Endothelial cell of umbilical vein (primary cell): ENCODE measurements around the gene UNC5C. TPM values are rescaled to one million over a fixed set of nuclear protein-coding genes. Genes with fewer than 3 reads are reported as not detected.

Experiments
- BruUV-seq: library from RNA; stranded (reverse); fragments of 400-500 nt; replicated peaks from 2 replicates; lab custom pipeline; 2021; lab: Mats Ljungman, UMichigan
- CTCF ChIA-PET: fragments of 300-600, 350-600 bp; sonication (Branson Sonifier 250); formaldehyde crosslinking; loops from one replicate; lab custom pipeline; 2021; ENCODE audit warnings: antibody characterized with exemption, inconsistent platforms; lab: Charles Lee
- POLR2A ChIA-PET: fragments of 300-600, 350-600 bp; sonication (Branson Sonifier 250); formaldehyde crosslinking; loops from one replicate; lab custom pipeline; 2021; ENCODE audit warnings: antibody characterized with exemption, inconsistent platforms; lab: Charles Lee
- DNase-seq: peaks from one replicate; pipeline ENCODE4 v3.0.0-alpha.2; 2011; ENCODE audit warnings: low read depth, low spot score
- FAIRE-seq: peaks from 2 replicates; lab custom pipeline; 2011; peaks lifted over from hg19 to GRCh38; lab: Jason Lieb, UNC
- H2AFZ ChIP-seq: 2 replicates; pipeline ENCODE4 v1.6.0; 2012; ENCODE audit warnings: low read depth, low read length, control low read depth, inconsistent platforms
- H3K27ac ChIP-seq: 2 replicates; pipeline ENCODE4 v1.5.1; 2011; ENCODE audit warnings: low read depth, mild to moderate bottlenecking, control low read depth, low read length, moderate library complexity; ENCODE audit not compliant: insufficient read depth
- H3K27me3 ChIP-seq, 2 experiments: 2 replicates each; pipeline versions ENCODE4 v1.6.0 to v1.6.1; 2011; ENCODE audit warnings: low read length in 2 of 2, mixed read lengths in 1 of 2; ENCODE audit not compliant: control insufficient read depth in 2 of 2, insufficient read depth in 2 of 2
- H3K36me3 ChIP-seq, 2 experiments: 2 replicates in 1 of 2; 3 replicates in 1 of 2; pipeline ENCODE4 v1.5.1; 2011; ENCODE audit warnings: low read length in 2 of 2, mild to moderate bottlenecking in 1 of 2, moderate library complexity in 1 of 2; ENCODE audit not compliant: control insufficient read depth in 2 of 2, insufficient read depth in 2 of 2; ENCODE audit errors: extremely low read depth in 1 of 2
- H3K4me1 ChIP-seq: 3 replicates; pipeline ENCODE4 v1.5.1; 2011; ENCODE audit warnings: mild to moderate bottlenecking, low read length; ENCODE audit not compliant: control insufficient read depth, insufficient read depth; ENCODE audit errors: extremely low read depth
- H3K4me2 ChIP-seq: 2 replicates; pipeline ENCODE4 v1.6.1; 2011; ENCODE audit warnings: low read length, control low read depth, mixed read lengths; ENCODE audit not compliant: insufficient read depth
- H3K4me3 ChIP-seq, 3 experiments: fragments of 200-600 bp in 1 of 3; sonication (generic), shearing (Covaris generic) in 1 of 3; replicated peaks in 1 of 3; 2 replicates each; pipeline ENCODE4 v1.5.1; 2011 to 2016; ENCODE audit warnings: control low read depth in 3 of 3, low read length in 3 of 3, mild to moderate bottlenecking in 2 of 3, inconsistent platforms in 1 of 3, low read depth in 1 of 3, moderate library complexity in 1 of 3; ENCODE audit not compliant: insufficient read depth in 1 of 3
- H3K79me2 ChIP-seq: 2 replicates; pipeline ENCODE4 v1.6.0; 2012; ENCODE audit warnings: low read length, inconsistent platforms; ENCODE audit not compliant: control insufficient read depth, insufficient read depth
- H3K9ac ChIP-seq: replicated peaks from 2 replicates; pipeline ENCODE3; 2011; ENCODE audit warnings: low read length, control low read depth; ENCODE audit not compliant: insufficient read depth; ENCODE audit errors: extremely low read depth
- H3K9me1 ChIP-seq: replicated peaks from 3 replicates; pipeline ENCODE4 v1.6.0; 2011; ENCODE audit warnings: mild to moderate bottlenecking, low read length; ENCODE audit not compliant: control insufficient read depth, insufficient read depth; ENCODE audit errors: extremely low read depth
- H3K9me3 ChIP-seq: replicated peaks from 2 replicates; pipeline ENCODE4 v1.5.1; 2012; ENCODE audit warnings: low read length, inconsistent platforms; ENCODE audit not compliant: control insufficient read depth, insufficient read depth
- H4K20me1 ChIP-seq: replicated peaks from 2 replicates; pipeline ENCODE3; 2011; ENCODE audit warnings: mild to moderate bottlenecking, low read length; ENCODE audit not compliant: control insufficient read depth, insufficient read depth; ENCODE audit errors: extremely low read depth
- FOS ChIP-seq: IDR thresholded peaks from 2 replicates; pipeline ENCODE4 v1.6.1; 2011; ENCODE audit warnings: mild to moderate bottlenecking, low read length, moderate library complexity, borderline replicate concordance; ENCODE audit not compliant: insufficient read depth
- GATA2 ChIP-seq: IDR thresholded peaks from 2 replicates; pipeline ENCODE4 v1.7.0; 2011; ENCODE audit warnings: low read depth, mild to moderate bottlenecking, moderate library complexity, mixed read lengths, low read length; ENCODE audit not compliant: insufficient read length, insufficient read depth
- JUN ChIP-seq: IDR thresholded peaks from 2 replicates; pipeline ENCODE4 v1.6.1; 2011; ENCODE audit warnings: borderline replicate concordance, low read depth; ENCODE audit not compliant: insufficient read length, insufficient read depth
- MYC ChIP-seq: IDR thresholded peaks from one replicate; pipeline ENCODE4 v1.6.1; 2011; ENCODE audit warnings: mild to moderate bottlenecking, low read depth, low read length
- POLR2A ChIP-seq: IDR thresholded peaks from 2 replicates; pipeline ENCODE4 v1.6.1; 2012; ENCODE audit warnings: low read depth, mild to moderate bottlenecking, control low read depth, low read length
- POLR2AphosphoS5 ChIP-seq: IDR thresholded peaks from 2 replicates; pipeline ENCODE4 v1.6.1; 2012; ENCODE audit warnings: low read depth, mild to moderate bottlenecking, control low read depth, low read length, moderate library complexity; ENCODE audit not compliant: insufficient read depth
- dilution Hi-C: fragments of 300-500 bp; cut with MboI; formaldehyde crosslinking; loops from one replicate; pipeline ENCODE4 v1.15.0; 2019; ENCODE audit warnings: low sequenced_read_pairs; ENCODE audit not compliant: extremely low pct_ligation_motif_present
- intact Hi-C: fragments of 100-400 bp; cut with micrococcal nuclease; formaldehyde crosslinking; loops from one replicate; pipeline ENCODE4 v1.10.0; 2022
- polyA plus RNA-seq, 4 experiments: library from polyadenylated mRNA; depleted of rRNA in 3 of 4; stranded (reverse) in 3 of 4; unstranded in 1 of 4; fragments of >200 nt; gene quantifications; 2 replicates each; pipeline versions ENCODE4 v1.2.1 to v1.2.3, GENCODE V29; 2011 to 2012; ENCODE audit warnings: missing spikeins in 1 of 4
- total RNA-seq: library from RNA; stranded (reverse); gene quantifications from 2 replicates; pipeline ENCODE4 v1.2.3, GENCODE V29; 2021
- TF ChIP-seq, protein P1 (sequence below), 2 donors: IDR thresholded peaks; 1 replicate in 1 of 2; 2 replicates in 1 of 2; pipeline ENCODE4 v1.5.1; 2011; ENCODE audit warnings: low read length in 2 of 2, mild to moderate bottlenecking in 2 of 2, moderate library complexity in 2 of 2, control low read depth in 1 of 2, inconsistent platforms in 1 of 2, low read depth in 1 of 2; ENCODE audit not compliant: insufficient read depth in 1 of 2; ENCODE audit errors: extremely low read depth in 1 of 2
- TF ChIP-seq, protein P2 (sequence below): IDR thresholded peaks from 2 replicates; pipeline ENCODE4 v1.6.1; 2011; ENCODE audit not compliant: insufficient read depth, insufficient read length

Gene UNC5C
- total and polyA plus RNA-seq, 2 donors (not counting 3 experiments of a cell fraction or from before 2014, with no cell fraction given), result 0.44 to 0.53 TPM

DNA sequence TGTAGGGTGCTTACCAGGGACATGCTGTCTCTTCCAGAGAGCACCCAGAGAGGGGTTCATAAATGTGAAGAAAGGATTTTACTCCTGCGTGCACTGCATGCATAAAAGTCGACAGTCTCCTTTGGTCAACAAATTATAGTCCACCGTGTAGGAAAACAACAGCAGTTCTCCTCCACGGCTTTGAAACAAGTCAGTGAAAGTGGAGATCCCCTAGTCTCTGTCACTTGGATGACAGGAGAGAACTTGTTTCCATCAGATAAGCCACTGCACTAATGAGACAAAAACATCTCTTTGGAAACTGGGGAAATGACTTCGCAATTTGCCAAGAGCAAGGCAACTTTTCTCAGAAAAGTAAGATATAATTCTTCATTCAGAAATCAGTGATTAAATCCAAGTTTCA lies 9.7 kb downstream of the UNC5C start:
- no peaks in the 10 kb centered on the region for H3K79me2 ChIP-seq
- no peaks in the 10 kb centered on the region for H4K20me1 ChIP-seq
- no peaks in the 10 kb centered on the region for H3K36me3 ChIP-seq
- CTCF ChIA-PET, result interaction anchor here (1.2 to 3.2 kb wide), 2 partner anchors 9 to 15 kb away, joined by 3 to 15 read pairs; partner anchors contain the start of gene UNC5C
- DNase-seq (no peak), FAIRE-seq (no peak)
- BruUV-seq, result no TSS peak
- no peak for TF ChIP-seq JUN
- TF ChIP-seq, protein P1, sequence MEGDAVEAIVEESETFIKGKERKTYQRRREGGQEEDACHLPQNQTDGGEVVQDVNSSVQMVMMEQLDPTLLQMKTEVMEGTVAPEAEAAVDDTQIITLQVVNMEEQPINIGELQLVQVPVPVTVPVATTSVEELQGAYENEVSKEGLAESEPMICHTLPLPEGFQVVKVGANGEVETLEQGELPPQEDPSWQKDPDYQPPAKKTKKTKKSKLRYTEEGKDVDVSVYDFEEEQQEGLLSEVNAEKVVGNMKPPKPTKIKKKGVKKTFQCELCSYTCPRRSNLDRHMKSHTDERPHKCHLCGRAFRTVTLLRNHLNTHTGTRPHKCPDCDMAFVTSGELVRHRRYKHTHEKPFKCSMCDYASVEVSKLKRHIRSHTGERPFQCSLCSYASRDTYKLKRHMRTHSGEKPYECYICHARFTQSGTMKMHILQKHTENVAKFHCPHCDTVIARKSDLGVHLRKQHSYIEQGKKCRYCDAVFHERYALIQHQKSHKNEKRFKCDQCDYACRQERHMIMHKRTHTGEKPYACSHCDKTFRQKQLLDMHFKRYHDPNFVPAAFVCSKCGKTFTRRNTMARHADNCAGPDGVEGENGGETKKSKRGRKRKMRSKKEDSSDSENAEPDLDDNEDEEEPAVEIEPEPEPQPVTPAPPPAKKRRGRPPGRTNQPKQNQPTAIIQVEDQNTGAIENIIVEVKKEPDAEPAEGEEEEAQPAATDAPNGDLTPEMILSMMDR (IDR thresholded peaks at IDR 0.05; ENCODE audit: extremely low read depth in 1 of 2, insufficient read depth in 1 of 2, low read depth in 1 of 2, low read length in 2 of 2), result no peak
- TF ChIP-seq POLR2AphosphoS5, result no peak
- no peak for TF ChIP-seq GATA2
- TF ChIP-seq, protein P2, sequence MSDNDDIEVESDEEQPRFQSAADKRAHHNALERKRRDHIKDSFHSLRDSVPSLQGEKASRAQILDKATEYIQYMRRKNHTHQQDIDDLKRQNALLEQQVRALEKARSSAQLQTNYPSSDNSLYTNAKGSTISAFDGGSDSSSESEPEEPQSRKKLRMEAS, result no peak
- TF ChIP-seq MYC, result no peak
- no peak for TF ChIP-seq FOS
- no peak for TF ChIP-seq POLR2A
- no peak overlapping the region for H3K27ac ChIP-seq
- intact Hi-C loops (no loop called here), dilution Hi-C loops (no loop called here)
- H2AFZ ChIP-seq, result no peak overlapping the region
- H3K4me3 ChIP-seq, result no peak overlapping the region
- POLR2A ChIA-PET, result no interaction called here
- no peak overlapping the region for H3K9ac ChIP-seq
- H3K4me1 ChIP-seq, result no peaks in the 10 kb centered on the region
- no peak overlapping the region for H3K4me2 ChIP-seq
- no peaks in the 10 kb centered on the region for H3K9me3 ChIP-seq
- H3K9me1 ChIP-seq, result no peaks in the 10 kb centered on the region
- peaks cover 0 to 4% of the 10 kb centered on the region in 2 experiments for H3K27me3 ChIP-seq
